BJ (cell line): ENCODE results near the gene AURKA. TPM values are rescaled to one million over a fixed set of nuclear protein-coding genes. Genes with fewer than 3 reads are reported as not detected.

Source experiments
- CTCF ChIA-PET: fragments of 350-600 bp; formaldehyde crosslinking; extraction: SDS; loops from one replicate; lab custom pipeline; 2021; ENCODE audit warnings: antibody characterized with exemption, inconsistent platforms; lab: Yijun Ruan, JAX
- POLR2A ChIA-PET: fragments of 300-600 bp; sonication (Branson Sonifier 250); formaldehyde crosslinking; extraction: SDS; loops from one replicate; lab custom pipeline; 2021; ENCODE audit warnings: antibody characterized with exemption; lab: Charles Lee
- DNase-seq: peaks from one replicate; pipeline ENCODE4 v3.0.0-alpha.2; 2011; ENCODE audit warnings: low read depth
- H3K27me3 ChIP-seq: 2 replicates; pipeline ENCODE4 v1.6.0; 2011; ENCODE audit warnings: low read length; ENCODE audit not compliant: control insufficient read depth, insufficient read depth
- H3K36me3 ChIP-seq: 2 replicates; pipeline ENCODE4 v1.5.1; 2011; ENCODE audit warnings: low read length; ENCODE audit not compliant: control insufficient read depth, insufficient read depth
- H3K4me3 ChIP-seq: 2 replicates; pipeline ENCODE4 v1.5.1; 2011; ENCODE audit warnings: low read depth, mild to moderate bottlenecking, control low read depth, low read length
- polyA plus RNA-seq: library from polyadenylated mRNA; depleted of rRNA; stranded (reverse); fragments of >200 nt; gene quantifications from 2 replicates; pipeline ENCODE4 v1.2.3, GENCODE V29; 2011; rRNA removed
- TF ChIP-seq, protein P1 (sequence below): IDR thresholded peaks from 2 replicates; pipeline ENCODE4 v1.5.1; 2011; ENCODE audit warnings: low read depth, mild to moderate bottlenecking, control low read depth, inconsistent platforms, low read length, moderate library complexity; ENCODE audit not compliant: insufficient read depth

The AURKA gene
- polyA plus RNA-seq, 1 experiment: 40.4 TPM

DNA sequence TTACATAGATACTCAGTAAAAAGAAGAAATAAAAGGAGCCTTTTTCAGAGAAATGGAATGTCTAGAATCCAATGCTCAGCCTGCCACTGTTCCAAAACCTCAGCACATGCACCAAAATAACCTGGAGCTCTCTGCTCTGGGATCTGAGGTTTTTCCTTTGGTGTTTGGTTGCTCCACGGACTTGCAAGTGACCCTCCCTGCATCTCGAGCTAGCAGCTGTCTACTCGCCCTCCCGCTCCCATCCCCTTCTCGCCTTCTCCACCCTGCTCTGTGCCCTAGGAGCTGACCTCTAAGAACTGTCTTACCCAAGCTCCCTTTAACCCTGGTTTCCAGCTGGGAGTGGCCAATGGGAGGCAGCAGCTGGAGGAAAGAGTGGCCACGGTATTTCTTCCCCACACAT, 68.4 kb downstream of the AURKA start:
- CTCF ChIA-PET: no interaction called here
- Histone ChIP-seq H3K36me3 (no peaks in the 10 kb centered on the region), H3K27me3 (no peaks in the 10 kb centered on the region), H3K4me3 (no peak overlapping the region)
- POLR2A ChIA-PET: no interaction called here
- TF ChIP-seq, protein P1, sequence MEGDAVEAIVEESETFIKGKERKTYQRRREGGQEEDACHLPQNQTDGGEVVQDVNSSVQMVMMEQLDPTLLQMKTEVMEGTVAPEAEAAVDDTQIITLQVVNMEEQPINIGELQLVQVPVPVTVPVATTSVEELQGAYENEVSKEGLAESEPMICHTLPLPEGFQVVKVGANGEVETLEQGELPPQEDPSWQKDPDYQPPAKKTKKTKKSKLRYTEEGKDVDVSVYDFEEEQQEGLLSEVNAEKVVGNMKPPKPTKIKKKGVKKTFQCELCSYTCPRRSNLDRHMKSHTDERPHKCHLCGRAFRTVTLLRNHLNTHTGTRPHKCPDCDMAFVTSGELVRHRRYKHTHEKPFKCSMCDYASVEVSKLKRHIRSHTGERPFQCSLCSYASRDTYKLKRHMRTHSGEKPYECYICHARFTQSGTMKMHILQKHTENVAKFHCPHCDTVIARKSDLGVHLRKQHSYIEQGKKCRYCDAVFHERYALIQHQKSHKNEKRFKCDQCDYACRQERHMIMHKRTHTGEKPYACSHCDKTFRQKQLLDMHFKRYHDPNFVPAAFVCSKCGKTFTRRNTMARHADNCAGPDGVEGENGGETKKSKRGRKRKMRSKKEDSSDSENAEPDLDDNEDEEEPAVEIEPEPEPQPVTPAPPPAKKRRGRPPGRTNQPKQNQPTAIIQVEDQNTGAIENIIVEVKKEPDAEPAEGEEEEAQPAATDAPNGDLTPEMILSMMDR: no peak
- no peak for DNase-seq

DNA sequence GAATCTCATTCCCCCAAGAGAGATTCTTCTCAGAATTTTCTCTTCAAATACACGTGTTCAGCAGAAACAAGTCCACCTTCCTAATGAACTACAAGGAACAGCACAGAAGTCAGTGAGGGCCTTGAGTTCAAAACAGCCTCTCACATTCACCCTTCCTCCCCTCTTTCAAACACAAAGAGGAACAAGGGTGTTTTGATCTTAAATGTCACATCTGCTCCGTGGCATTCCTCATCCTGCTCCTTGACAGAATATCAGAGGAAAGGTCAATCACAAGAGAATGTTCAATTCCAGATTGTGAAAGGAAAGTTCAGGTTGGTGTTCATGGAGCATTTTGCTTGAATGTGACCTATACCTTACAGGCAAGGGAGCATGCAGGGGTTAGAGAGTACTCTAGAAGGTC, 68.8 kb downstream of the AURKA start:
- TF ChIP-seq, protein P1: no peak
- POLR2A ChIA-PET: no interaction called here
- H3K27me3 ChIP-seq: no peaks in the 10 kb centered on the region

DNA sequence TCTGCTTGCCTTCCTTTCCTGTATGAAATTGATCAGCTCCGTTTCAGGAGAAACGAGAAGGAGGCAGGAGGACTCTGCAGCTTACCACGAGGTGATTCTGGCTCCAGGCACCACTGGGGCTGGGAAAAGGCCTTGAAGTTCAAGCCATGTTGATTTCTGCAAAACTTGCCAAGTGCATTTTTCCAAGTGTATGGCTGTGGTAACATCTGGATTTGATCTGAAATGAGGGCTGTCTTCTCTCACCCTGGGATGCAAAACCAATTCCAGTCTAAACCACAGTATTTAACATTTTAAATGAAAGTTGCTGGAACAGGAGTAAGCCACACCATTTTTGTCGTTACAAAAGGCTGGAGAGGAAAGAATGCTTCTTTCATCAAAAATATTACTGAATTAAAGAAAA, 69.3 kb downstream of the AURKA start:
- DNase-seq: peak; percentile 7
- CTCF ChIA-PET: no interaction called here
- H3K4me3 ChIP-seq: no peak overlapping the region
- H3K36me3 ChIP-seq: no peaks in the 10 kb centered on the region
- POLR2A ChIA-PET: no interaction called here
- TF ChIP-seq, protein P1: no peak
- no peaks in the 10 kb centered on the region for H3K27me3 ChIP-seq

More for the DNA sequence above, 68.8 kb downstream of the AURKA start:
- H3K36me3 ChIP-seq: no peaks in the 10 kb centered on the region
- no peak overlapping the region for H3K4me3 ChIP-seq
- CTCF ChIA-PET: no interaction called here
- DNase-seq: no peak

Other genes with a start within 250 kb of the AURKA start
- not detected in 2 replicates for gene MC3R, start 143.5 kb downstream of the AURKA start, polyA plus RNA-seq
- 40.7 and 50.5 TPM in 2 replicates for gene FAM210B, start 33.2 kb downstream of the AURKA start, polyA plus RNA-seq
- gene CSTF1, start 430 bp upstream of the AURKA start, polyA plus RNA-seq: 59.5 and 70.9 TPM in 2 replicates
- 0.50 and 0.63 TPM in 2 replicates for gene CASS4, start 20.0 kb upstream of the AURKA start, polyA plus RNA-seq
- 126 and 145 TPM in 2 replicates for gene RTF2, start 76.4 kb upstream of the AURKA start, polyA plus RNA-seq
- gene FAM209A, start 132.5 kb upstream of the AURKA start, polyA plus RNA-seq: 0.09 and 0.11 TPM in 2 replicates
- gene FAM209B, start 141.0 kb upstream of the AURKA start, polyA plus RNA-seq: 0.33 TPM in 1 of 2 replicates, not detected in the other
- gene TFAP2C, start 237.1 kb upstream of the AURKA start, polyA plus RNA-seq: 3.9 and 4.4 TPM in 2 replicates